B cell (primary cell): Measurements from ENCODE around the gene PPP6R2. TPM values are rescaled to one million over a fixed set of nuclear protein-coding genes. Genes with fewer than 3 reads are reported as not detected.
A peak's percentile ranks its signal among the peaks of the same experiment; 100 is the strongest.

Experiments
- ATAC-seq: fragments of 200-7000 bp; cut with Tn5 transposase; one replicate; pipeline ENCODE4 v1.10.0; 2021; ENCODE audit warnings: low read depth, mild to moderate bottlenecking, moderate number of reproducible peaks, moderate library complexity
- CTCF ChIA-PET: fragments of 350-600 bp; sonication (Branson Sonifier 250); formaldehyde crosslinking; loops from one replicate; lab custom pipeline; 2021; ENCODE audit warnings: antibody characterized with exemption, inconsistent platforms; lab: Charles Lee
- POLR2A ChIA-PET: fragments of 350-600 bp; sonication (Branson Sonifier 250); formaldehyde crosslinking; loops from one replicate; lab custom pipeline; 2021; ENCODE audit warnings: antibody characterized with exemption; lab: Charles Lee
- DNase-seq: peaks from one replicate; pipeline ENCODE4 v3.0.0; 2013
- H2AFZ ChIP-seq: 2 replicates; pipeline ENCODE4 v1.6.1; 2012; ENCODE audit warnings: mild to moderate bottlenecking, low read depth, low read length; ENCODE audit not compliant: insufficient read depth, poor library complexity, severe bottlenecking
- H3K27ac ChIP-seq, 2 donors: 1 replicate in 1 of 2; 2 replicates in 1 of 2; pipeline ENCODE4 v1.5.1; 2012 to 2013; ENCODE audit warnings: low read length in 2 of 2, mild to moderate bottlenecking in 2 of 2, moderate library complexity in 1 of 2
- H3K27me3 ChIP-seq, 4 experiments: fragments of 200-600 bp in 1 of 4; sonication (generic) in 1 of 4; replicated peaks in 1 of 4; 1 replicate in 2 of 4; 2 replicates in 2 of 4; pipeline versions ENCODE4 v1.6.1 to v1.7.0; 2013 to 2016; ENCODE audit warnings: low read length in 3 of 4, mild to moderate bottlenecking in 2 of 4, mixed read lengths in 1 of 4, moderate library complexity in 1 of 4; ENCODE audit not compliant: insufficient read depth in 4 of 4, control insufficient read depth in 3 of 4; ENCODE audit errors: control extremely low read depth in 1 of 4
- H3K36me3 ChIP-seq, 2 experiments: replicated peaks in 1 of 2; 1 replicate in 1 of 2; 2 replicates in 1 of 2; pipeline versions ENCODE4 v1.6.1 to v1.7.1; 2013; ENCODE audit warnings: low read length in 1 of 2; ENCODE audit not compliant: insufficient read depth in 2 of 2, control insufficient read depth in 1 of 2; ENCODE audit errors: control extremely low read depth in 1 of 2, extremely low read depth in 1 of 2
- H3K4me1 ChIP-seq, 2 donors: fragments of 200-600 bp in 1 of 2; sonication (generic) in 1 of 2; 1 replicate in 1 of 2; 2 replicates in 1 of 2; pipeline versions ENCODE4 v1.5.1 to v1.6.1; 2013 to 2017; ENCODE audit warnings: low read length in 2 of 2; ENCODE audit not compliant: control insufficient read depth in 2 of 2, insufficient read depth in 2 of 2
- H3K4me2 ChIP-seq: replicated peaks from 2 replicates; pipeline ENCODE3; 2012; ENCODE audit warnings: mild to moderate bottlenecking, low read depth, low read length; ENCODE audit not compliant: poor library complexity, severe bottlenecking
- H3K4me3 ChIP-seq, 5 experiments: fragments of 200-600 bp in 1 of 5; sonication (generic) in 1 of 5; 1 replicate in 3 of 5; 2 replicates in 2 of 5; pipeline versions ENCODE4 v1.5.1 to v1.7.0; 2011 to 2016; ENCODE audit warnings: low read length in 4 of 5, mild to moderate bottlenecking in 4 of 5, low read depth in 2 of 5, control low read depth in 1 of 5, moderate library complexity in 1 of 5; ENCODE audit not compliant: insufficient read depth in 1 of 5; ENCODE audit errors: control extremely low read depth in 1 of 5, extremely low read depth in 1 of 5
- H3K79me2 ChIP-seq: fragments of 200-600 bp; sonication (generic); one replicate; pipeline ENCODE4 v1.6.0; 2016; ENCODE audit warnings: low read length; ENCODE audit not compliant: control insufficient read depth, insufficient read depth
- H3K9ac ChIP-seq: fragments of 200-600 bp; sonication (generic); 2 replicates; pipeline ENCODE4 v1.6.1; 2017; ENCODE audit warnings: mild to moderate bottlenecking, low read length, moderate library complexity
- H3K9me3 ChIP-seq, 3 donors: one replicate each; pipeline versions ENCODE4 v1.6.1 to v1.7.1; 2013; ENCODE audit warnings: low read length in 2 of 3; ENCODE audit not compliant: control insufficient read depth in 2 of 3, insufficient read depth in 1 of 3; ENCODE audit errors: control extremely low read depth in 1 of 3
- H4K20me1 ChIP-seq: 2 replicates; pipeline ENCODE4 v1.6.0; 2012; ENCODE audit warnings: mild to moderate bottlenecking, low read length; ENCODE audit not compliant: insufficient read depth, control insufficient read depth, poor library complexity, severe bottlenecking
- H3K27ac Mint-ChIP-seq: one replicate; pipeline ENCODE4 v1.8.0; 2021; ENCODE audit warnings: mixed read lengths
- H3K27me3 Mint-ChIP-seq: one replicate; pipeline ENCODE4 v1.8.0; 2021; ENCODE audit warnings: mixed read lengths
- H3K4me1 Mint-ChIP-seq: one replicate; pipeline ENCODE4 v1.8.0; 2021; ENCODE audit warnings: mixed read lengths
- H3K4me3 Mint-ChIP-seq: one replicate; pipeline ENCODE4 v1.8.0; 2021; ENCODE audit warnings: mixed read lengths
- H3K9me3 Mint-ChIP-seq: one replicate; pipeline ENCODE4 v1.8.0; 2022; ENCODE audit warnings: mixed read lengths; ENCODE audit not compliant: insufficient read depth
- EZH2 ChIP-seq: IDR thresholded peaks from 2 replicates; pipeline ENCODE4 v1.6.1; 2012; ENCODE audit warnings: borderline replicate concordance, low read depth, mild to moderate bottlenecking, moderate library complexity, low read length; ENCODE audit not compliant: insufficient read depth, poor library complexity, severe bottlenecking
- WGBS: methylation state at CpG from one replicate; pipeline ENCODE4 v1.1.5; 2013; ENCODE audit warnings: missing lambda C conversion rate; ENCODE audit not compliant: insufficient coverage; 5-methylcytosine and 5-hydroxymethylcytosine counted together
- intact Hi-C: fragments of 100-400 bp; cut with micrococcal nuclease; formaldehyde crosslinking; loops from one replicate; pipeline ENCODE4 v1.10.0; 2022
- polyA plus RNA-seq: library from polyadenylated mRNA; depleted of rRNA; stranded (reverse); fragments of >200 nt; gene quantifications from 2 replicates; pipeline ENCODE4 v1.2.3, GENCODE V29; 2012
- total RNA-seq, 2 donors: library from RNA; stranded (reverse); fragments of 120-200 nt in 1 of 2; gene quantifications; 1 replicate in 1 of 2; 2 replicates in 1 of 2; pipeline versions ENCODE4 v1.2.3 to v1.2.4, GENCODE V29; 2013 to 2022
- TF ChIP-seq, protein P1 (sequence below): fragments of 200-600 bp; IDR thresholded peaks from one replicate; pipeline ENCODE4 v1.8.0; 2022; ENCODE audit warnings: antibody characterized with exemption, mild to moderate bottlenecking

PPP6R2 gene
- total and polyA plus RNA-seq, 2 donors (not counting 1 experiment from before 2014, with no cell fraction given), result 91.4 to 98.7 TPM

DNA sequence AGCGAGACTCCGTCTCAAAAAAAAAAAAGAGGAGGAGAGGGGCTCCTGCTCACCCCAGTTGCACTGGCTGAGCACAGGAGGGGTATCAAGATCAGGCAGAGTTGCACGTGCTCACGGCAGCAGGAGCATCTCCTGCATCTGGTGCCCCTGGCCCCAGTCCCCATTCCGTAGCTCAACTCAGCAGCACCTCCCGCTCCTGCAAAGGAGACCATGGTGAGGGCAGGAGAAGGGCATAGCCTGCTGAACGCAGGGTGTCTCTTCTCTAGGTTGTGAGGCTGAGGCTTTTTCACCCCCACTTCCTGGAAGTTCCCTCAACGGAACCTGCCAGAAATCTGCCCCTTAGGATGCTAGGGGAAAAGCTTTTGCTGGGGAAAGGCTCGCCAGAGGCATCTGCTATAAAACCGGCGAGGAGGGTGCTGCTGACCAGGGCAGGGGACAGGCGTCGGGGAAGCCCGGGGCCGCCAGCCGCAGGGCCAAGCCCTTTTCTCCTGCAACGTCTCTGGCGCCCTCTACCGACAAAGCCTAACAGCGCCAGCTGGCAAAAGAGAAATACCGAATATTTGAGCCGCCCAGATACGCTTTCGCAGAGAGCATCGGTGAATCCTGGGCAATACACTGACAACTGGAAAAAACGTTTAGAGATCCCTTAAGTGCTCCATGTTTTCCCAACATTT, 1.0 kb upstream of the PPP6R2 start:
- Histone ChIP-seq H3K4me2 (peak overlapping the region; percentile 95), H3K9me3 (no peaks in the 10 kb centered on the region), H3K4me1 (peaks cover 16 to 21% of the 10 kb centered on the region in 2 donors), H4K20me1 (peaks cover 12% of the 10 kb centered on the region), H3K4me3 (peak overlapping the region; percentile 33 to 78 (median 74)), H3K9ac (peak overlapping the region; percentile 90), H3K79me2 (peaks cover 30% of the 10 kb centered on the region), H3K27me3 (no peaks in the 10 kb centered on the region), H3K36me3 (peaks cover 1 to 2% of the 10 kb centered on the region in 2 experiments), H3K27ac (peak overlapping the region; percentile 51 to 81), H2AFZ (peak overlapping the region; percentile 89)
- TF ChIP-seq, protein P1, sequence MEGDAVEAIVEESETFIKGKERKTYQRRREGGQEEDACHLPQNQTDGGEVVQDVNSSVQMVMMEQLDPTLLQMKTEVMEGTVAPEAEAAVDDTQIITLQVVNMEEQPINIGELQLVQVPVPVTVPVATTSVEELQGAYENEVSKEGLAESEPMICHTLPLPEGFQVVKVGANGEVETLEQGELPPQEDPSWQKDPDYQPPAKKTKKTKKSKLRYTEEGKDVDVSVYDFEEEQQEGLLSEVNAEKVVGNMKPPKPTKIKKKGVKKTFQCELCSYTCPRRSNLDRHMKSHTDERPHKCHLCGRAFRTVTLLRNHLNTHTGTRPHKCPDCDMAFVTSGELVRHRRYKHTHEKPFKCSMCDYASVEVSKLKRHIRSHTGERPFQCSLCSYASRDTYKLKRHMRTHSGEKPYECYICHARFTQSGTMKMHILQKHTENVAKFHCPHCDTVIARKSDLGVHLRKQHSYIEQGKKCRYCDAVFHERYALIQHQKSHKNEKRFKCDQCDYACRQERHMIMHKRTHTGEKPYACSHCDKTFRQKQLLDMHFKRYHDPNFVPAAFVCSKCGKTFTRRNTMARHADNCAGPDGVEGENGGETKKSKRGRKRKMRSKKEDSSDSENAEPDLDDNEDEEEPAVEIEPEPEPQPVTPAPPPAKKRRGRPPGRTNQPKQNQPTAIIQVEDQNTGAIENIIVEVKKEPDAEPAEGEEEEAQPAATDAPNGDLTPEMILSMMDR, result peak; percentile 94
- TF ChIP-seq EZH2, result no peak
- Mint-ChIP-seq H3K27me3 (no peaks in the 10 kb centered on the region), H3K9me3 (no peaks in the 10 kb centered on the region), H3K4me1 (peaks cover 10% of the 10 kb centered on the region), H3K4me3 (peak overlapping the region; percentile 90), H3K27ac (peak overlapping the region; percentile 82)
- 15% methylated on average over 24 of the region's 26 CpGs for WGBS
- DNase-seq (peak; percentile 91), ATAC-seq (peak; percentile 52)
- intact Hi-C loops, result loop anchor here (1.0 to 5.0 kb wide), 9 partner anchors 15 to 279 kb away; partner anchors contain the start of genes CHKB, DENND6B, LMF2 and MAPK11
- ChIA-PET POLR2A (interaction anchor here (0.6 to 1.3 kb wide), 3 partner anchors 14 to 201 kb away, joined by 3 to 4 read pairs (median 4); no protein-coding TSS in a partner anchor), CTCF (interaction anchor here (0.6 to 2.7 kb wide), 33 partner anchors 11 to 406 kb away, joined by 3 to 73 read pairs (median 5); partner anchors contain the start of genes DENND6B, HDAC10, LMF2 and NCAPH2)
